ENCODE measurements around the gene HEYL.

- TF ChIP-seq CTCF (IDR thresholded peaks at IDR 0.05) (no peak), POLR2A (IDR thresholded peaks at IDR 0.05) (no peak)
Observed at GRCh38 chr1:39673215-39673614, 33.8 kb upstream of the HEYL start.

Data from sigmoid colon (tissue), 3 donors.